LNCaP clone FGC (cell line): ENCODE measurements around the gene MAML2.

ENCODE experiments used
- DNase-seq: peaks from one replicate; pipeline ENCODE4 v3.0.0-alpha.2; 2011; ENCODE audit warnings: low read depth
- H3K4me3 ChIP-seq: 2 replicates; pipeline ENCODE4 v1.5.1; 2011; ENCODE audit warnings: mild to moderate bottlenecking, low read depth, low read length, control low read depth
- CTCF ChIP-seq: IDR thresholded peaks from 2 replicates; pipeline ENCODE4 v1.5.1; 2012; ENCODE audit warnings: mild to moderate bottlenecking; ENCODE audit not compliant: control insufficient read depth, insufficient read depth; ENCODE audit errors: extremely low read depth

The MAML2 gene

GRCh38 chr11:96111308-96111707 is 231.7 kb downstream of the MAML2 start:
- no peak for TF ChIP-seq CTCF
- DNase-seq: no peak
- H3K4me3 ChIP-seq: no peak overlapping the region

GRCh38 chr11:96110302-96110701 is 232.7 kb downstream of the MAML2 start:
- no peak for DNase-seq
- no peak overlapping the region for H3K4me3 ChIP-seq
- TF ChIP-seq CTCF: peak; percentile 25; the same call in 1 of the 2 replicates

- DNase-seq: no peak
- no peak for TF ChIP-seq CTCF
- no peak overlapping the region for H3K4me3 ChIP-seq
These were observed 233.5 kb downstream of the MAML2 start for GRCh38 chr11:96109331-96110030.

- DNase-seq: no peak
- no peak for TF ChIP-seq CTCF
- H3K4me3 ChIP-seq: no peak overlapping the region
These were observed 235.7 kb downstream of the MAML2 start for GRCh38 chr11:96107143-96107824.

- no peak for TF ChIP-seq CTCF
- no peak for DNase-seq
- H3K4me3 ChIP-seq: no peak overlapping the region
These were observed 236.3 kb downstream of the MAML2 start for GRCh38 chr11:96106645-96107044.

GRCh38 chr11:96105944-96106343 is 237.1 kb downstream of the MAML2 start:
- no peak for DNase-seq
- TF ChIP-seq CTCF: no peak
- no peak overlapping the region for H3K4me3 ChIP-seq
